ENCODE results near the gene HEXA.

GRCh38 chr15:72339777-72340177 lies 36.0 kb downstream of the HEXA start:
- TF ChIP-seq CTCF (IDR thresholded peaks at IDR 0.05), result no peak
- TF ChIP-seq POLR2A (IDR thresholded peaks at IDR 0.05), result no peak
